Measurements from ENCODE around the gene FOXP4.

The FOXP4 gene

DNA sequence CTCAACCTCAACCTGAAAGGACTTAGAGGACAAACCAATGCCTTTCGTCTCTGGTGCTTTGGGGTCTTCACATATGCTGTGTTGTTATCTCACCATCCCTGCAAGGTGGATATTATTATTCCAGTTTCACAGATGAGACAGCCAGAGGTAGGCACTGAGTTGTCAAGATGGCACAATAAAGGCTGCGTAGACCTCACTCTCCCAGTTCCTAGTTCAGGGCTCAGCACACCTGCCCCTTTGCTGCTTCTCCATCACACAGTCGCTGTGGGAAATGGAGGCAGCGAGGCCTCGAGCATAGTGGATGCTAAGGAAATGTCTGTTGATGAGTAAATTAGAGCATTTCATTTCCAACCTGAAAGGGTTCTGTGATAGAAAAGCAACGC lies 22.0 kb downstream of the FOXP4 start:
- no peak for TF ChIP-seq ZFX (IDR thresholded peaks at IDR 0.05)
- TF ChIP-seq, protein P1, sequence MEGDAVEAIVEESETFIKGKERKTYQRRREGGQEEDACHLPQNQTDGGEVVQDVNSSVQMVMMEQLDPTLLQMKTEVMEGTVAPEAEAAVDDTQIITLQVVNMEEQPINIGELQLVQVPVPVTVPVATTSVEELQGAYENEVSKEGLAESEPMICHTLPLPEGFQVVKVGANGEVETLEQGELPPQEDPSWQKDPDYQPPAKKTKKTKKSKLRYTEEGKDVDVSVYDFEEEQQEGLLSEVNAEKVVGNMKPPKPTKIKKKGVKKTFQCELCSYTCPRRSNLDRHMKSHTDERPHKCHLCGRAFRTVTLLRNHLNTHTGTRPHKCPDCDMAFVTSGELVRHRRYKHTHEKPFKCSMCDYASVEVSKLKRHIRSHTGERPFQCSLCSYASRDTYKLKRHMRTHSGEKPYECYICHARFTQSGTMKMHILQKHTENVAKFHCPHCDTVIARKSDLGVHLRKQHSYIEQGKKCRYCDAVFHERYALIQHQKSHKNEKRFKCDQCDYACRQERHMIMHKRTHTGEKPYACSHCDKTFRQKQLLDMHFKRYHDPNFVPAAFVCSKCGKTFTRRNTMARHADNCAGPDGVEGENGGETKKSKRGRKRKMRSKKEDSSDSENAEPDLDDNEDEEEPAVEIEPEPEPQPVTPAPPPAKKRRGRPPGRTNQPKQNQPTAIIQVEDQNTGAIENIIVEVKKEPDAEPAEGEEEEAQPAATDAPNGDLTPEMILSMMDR (conservative IDR thresholded peaks at IDR 0.05), result no peak
- no peak overlapping the region for H3K27ac ChIP-seq

DNA sequence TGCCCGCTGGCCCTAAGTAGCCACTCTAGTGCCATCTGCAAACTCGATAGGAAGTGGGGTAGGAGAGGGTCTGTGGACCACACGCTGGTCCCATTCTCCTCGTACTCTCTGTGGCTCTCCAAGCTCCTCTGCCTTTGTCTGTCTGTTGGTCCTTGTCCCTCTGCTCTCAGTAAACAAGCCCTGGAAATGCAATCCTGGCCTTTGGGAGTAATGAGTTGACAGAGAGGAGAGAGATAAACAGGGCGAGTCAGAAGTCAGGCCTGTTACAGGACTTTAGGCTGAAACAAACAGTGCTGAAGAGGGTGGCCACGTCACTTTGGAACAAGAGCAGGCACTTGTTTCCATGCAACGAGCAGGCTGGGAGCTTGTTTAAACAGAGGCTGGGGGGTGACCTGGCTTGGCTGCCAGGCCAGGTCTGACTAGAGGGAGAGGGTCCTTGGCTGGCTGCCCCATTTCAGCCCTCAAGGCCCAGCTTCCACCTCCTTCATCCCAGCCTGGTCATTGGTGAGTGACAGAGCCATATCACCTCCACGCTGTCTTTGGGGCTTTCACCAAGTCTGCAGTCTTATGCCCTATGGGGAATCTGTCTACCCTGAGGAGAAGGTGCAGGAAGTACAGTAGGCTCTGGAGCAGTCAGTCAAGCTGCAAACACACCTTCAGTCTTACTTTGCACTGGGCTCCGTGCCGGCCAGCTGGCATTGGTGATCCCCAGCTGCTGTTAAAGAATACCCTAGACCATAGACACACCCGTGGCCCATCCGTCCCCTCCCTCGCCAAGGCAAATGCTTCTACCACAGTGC lies 22.6 kb downstream of the FOXP4 start:
- no peak for TF ChIP-seq ZFX (IDR thresholded peaks at IDR 0.05)
- TF ChIP-seq, protein P1 (conservative IDR thresholded peaks at IDR 0.05), result no peak
- H3K27ac ChIP-seq, result no peak overlapping the region

DNA sequence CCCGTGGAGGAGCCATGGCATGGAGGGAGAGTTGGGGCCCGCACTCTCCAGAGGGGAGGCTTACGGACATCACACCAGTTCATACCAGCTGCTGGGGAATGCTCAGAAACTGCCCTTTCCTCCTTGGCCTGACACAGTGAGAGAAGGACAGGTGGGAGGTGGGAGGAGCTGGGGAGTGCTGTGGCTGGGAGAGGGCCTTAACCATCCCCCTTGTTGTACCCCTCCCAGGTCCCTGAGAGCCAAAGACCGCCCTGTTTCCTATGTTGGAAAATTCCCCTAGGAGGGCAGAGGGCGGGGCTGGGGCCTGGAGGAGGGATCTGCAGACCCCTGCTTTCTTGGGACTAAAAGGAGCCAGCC lies 24.1 kb downstream of the FOXP4 start:
- no peak overlapping the region for H3K27ac ChIP-seq
- TF ChIP-seq, protein P1 (conservative IDR thresholded peaks at IDR 0.05), result no peak
- no peak for TF ChIP-seq ZFX (IDR thresholded peaks at IDR 0.05)

DNA sequence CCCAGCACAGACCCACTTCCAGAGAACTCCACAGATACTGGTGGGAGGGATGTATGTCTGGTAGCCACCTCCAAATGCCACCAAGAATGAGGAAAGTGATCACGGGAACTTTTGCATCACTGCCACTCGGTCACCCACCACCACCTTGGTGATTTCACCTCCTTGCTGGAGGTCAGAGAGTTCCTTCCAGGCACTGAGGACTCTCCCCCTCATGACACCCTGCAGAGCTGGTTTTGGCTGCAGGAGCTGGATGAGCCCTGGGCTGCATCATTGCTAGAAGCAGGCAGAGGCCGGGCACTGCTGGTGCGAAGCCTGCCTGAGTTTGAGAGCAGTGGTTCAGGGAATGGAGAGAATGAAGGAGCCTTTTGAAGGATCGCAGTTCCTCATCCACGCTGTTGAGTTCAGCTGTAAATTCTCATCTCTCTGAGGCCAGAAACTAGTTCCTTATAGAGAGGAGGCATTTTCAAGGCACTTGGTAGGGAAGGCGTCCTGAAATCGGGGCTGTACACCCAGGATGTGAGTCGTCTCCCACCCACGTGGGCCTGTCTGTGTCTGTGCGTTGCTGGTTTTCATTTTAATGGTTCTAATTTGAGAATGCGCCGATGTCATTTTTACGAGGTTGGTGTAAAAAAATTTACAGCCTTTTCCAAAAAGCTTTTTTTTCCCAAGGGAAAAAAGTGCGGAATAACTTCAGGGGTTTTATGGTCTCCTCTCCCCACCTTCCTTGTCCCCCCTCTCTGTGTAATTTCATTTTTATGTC lies 25.0 kb downstream of the FOXP4 start:
- no peak overlapping the region for H3K27ac ChIP-seq
- TF ChIP-seq ZFX (IDR thresholded peaks at IDR 0.05), result no peak
- TF ChIP-seq, protein P1 (conservative IDR thresholded peaks at IDR 0.05), result no peak

GRCh38 chr6:41572613-41573012 lies 26.4 kb downstream of the FOXP4 start:
- TF ChIP-seq, protein P1 (conservative IDR thresholded peaks at IDR 0.05), result no peak
- no peak for TF ChIP-seq ZFX (IDR thresholded peaks at IDR 0.05)
- no peak overlapping the region; the same call in 1 of the 2 replicates for H3K27ac ChIP-seq

DNA sequence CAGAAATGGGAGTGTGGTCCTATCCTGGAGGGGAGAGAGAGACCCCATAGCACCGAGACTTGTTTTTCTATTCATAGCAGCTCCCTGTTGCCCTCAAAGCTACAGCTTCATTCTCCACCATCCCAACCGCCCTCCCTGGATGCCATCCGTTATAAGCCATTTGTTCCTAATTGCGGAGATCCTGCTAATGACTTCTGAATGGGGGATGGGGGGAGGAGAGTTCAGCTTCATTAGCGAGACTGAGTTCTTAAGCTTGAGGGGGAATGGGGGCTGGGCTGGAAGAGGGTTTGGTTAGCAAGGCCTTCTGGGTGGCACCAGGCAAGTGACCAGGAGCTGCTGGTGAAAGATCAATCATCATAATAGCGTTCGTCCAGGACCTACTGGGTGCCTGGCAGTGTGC lies 27.1 kb downstream of the FOXP4 start:
- TF ChIP-seq ZFX (IDR thresholded peaks at IDR 0.05), result no peak
- H3K27ac ChIP-seq, result no peak overlapping the region

DNA sequence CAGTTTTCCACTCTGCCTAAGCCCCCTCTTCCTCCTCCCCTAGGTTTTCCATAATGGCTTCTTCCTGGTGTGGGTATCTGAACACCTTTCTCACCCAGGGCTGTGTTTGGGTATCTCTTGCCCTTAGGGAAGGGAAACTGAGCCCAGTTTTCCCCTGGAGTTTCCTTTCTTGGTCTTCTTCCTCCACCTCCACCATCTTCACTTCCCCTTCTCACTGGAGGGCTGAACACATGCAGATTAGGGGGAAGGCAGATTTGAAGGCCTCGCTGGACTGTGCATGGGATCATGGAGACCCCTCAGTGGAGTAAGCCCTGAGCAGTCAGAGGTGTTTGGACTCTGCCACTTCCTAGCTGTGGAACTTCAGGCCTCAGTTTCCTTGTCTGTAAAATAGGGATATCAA lies 27.8 kb downstream of the FOXP4 start:
- no peak for TF ChIP-seq ZFX (IDR thresholded peaks at IDR 0.05)
- TF ChIP-seq, protein P1 (conservative IDR thresholded peaks at IDR 0.05), result no peak
- H3K27ac ChIP-seq, result no peak overlapping the region
